OCI-LY1 (cell line): ENCODE data around the gene RTL9.
A peak's percentile ranks its signal among the peaks of the same experiment; 100 is the strongest.

Experiments used
- H2AFZ ChIP-seq: fragments of 200-600 bp; sonication (generic), shearing (Covaris generic); 2 replicates; pipeline ENCODE4 v1.6.0; 2014; ENCODE audit warnings: antibody characterized with exemption, mild to moderate bottlenecking, low read length
- H3F3A ChIP-seq: fragments of 200-600 bp; sonication (generic), shearing (Covaris generic); 2 replicates; pipeline ENCODE4 v1.6.0; 2014; ENCODE audit warnings: mild to moderate bottlenecking, antibody characterized with exemption, low read length, moderate library complexity; ENCODE audit not compliant: insufficient read depth
- H3K27ac ChIP-seq: fragments of 200-600 bp; sonication (generic); 2 replicates; pipeline ENCODE4 v1.5.1; 2014; ENCODE audit warnings: low read length, mixed run types, mild to moderate bottlenecking, low read depth; ENCODE audit not compliant: poor library complexity, severe bottlenecking
- H3K27me3 ChIP-seq: fragments of 200-600 bp; sonication (generic); 2 replicates; pipeline ENCODE4 v1.6.0; 2014; ENCODE audit warnings: antibody characterized with exemption, mild to moderate bottlenecking, low read length, moderate library complexity; ENCODE audit not compliant: insufficient read depth
- H3K36me3 ChIP-seq: fragments of 200-600 bp; sonication (generic); 2 replicates; pipeline ENCODE4 v1.6.1; 2014; ENCODE audit warnings: mild to moderate bottlenecking, antibody characterized with exemption, low read length, moderate library complexity, mixed read lengths; ENCODE audit not compliant: insufficient read depth
- H3K4me1 ChIP-seq: fragments of 200-600 bp; sonication (generic); 2 replicates; pipeline ENCODE4 v1.5.1; 2014; ENCODE audit warnings: mild to moderate bottlenecking, low read length, moderate library complexity; ENCODE audit not compliant: insufficient read depth, severe bottlenecking
- H3K4me2 ChIP-seq: fragments of 200-600 bp; sonication (generic), shearing (Covaris generic); 2 replicates; pipeline ENCODE4 v1.6.1; 2014; ENCODE audit warnings: low read length
- H3K4me3 ChIP-seq: fragments of 200-600 bp; sonication (generic); 2 replicates; pipeline ENCODE4 v1.5.1; 2014; ENCODE audit warnings: low read length, low read depth, mild to moderate bottlenecking, mixed read lengths; ENCODE audit not compliant: poor library complexity, severe bottlenecking
- H3K79me2 ChIP-seq: fragments of 200-600 bp; shearing (Covaris generic); 2 replicates; pipeline ENCODE4 v1.6.1; 2016; ENCODE audit warnings: mixed run types, low read length, mixed read lengths; ENCODE audit not compliant: insufficient read depth
- H3K9ac ChIP-seq: fragments of 200-600 bp; sonication (generic), shearing (Covaris generic); 2 replicates; pipeline ENCODE4 v1.6.1; 2014; ENCODE audit warnings: mild to moderate bottlenecking, low read length, mixed read lengths
- H3K9me2 ChIP-seq: fragments of 200-600 bp; sonication (generic), shearing (Covaris generic); 2 replicates; pipeline ENCODE4 v1.6.1; 2014; ENCODE audit warnings: low read depth, mild to moderate bottlenecking, low read length, mixed read lengths
- H3K9me3 ChIP-seq: fragments of 200-600 bp; shearing (Covaris generic); 2 replicates; pipeline ENCODE4 v1.6.1; 2014; ENCODE audit warnings: low read length, mixed read lengths
- H4K20me1 ChIP-seq: fragments of 200-600 bp; sonication (generic), shearing (Covaris generic); 2 replicates; pipeline ENCODE4 v1.6.0; 2016; ENCODE audit warnings: mild to moderate bottlenecking, low read length; ENCODE audit not compliant: insufficient read depth
- CTCF ChIP-seq: fragments of 200-600 bp; sonication (generic), shearing (Covaris generic); IDR thresholded peaks from 2 replicates; pipeline ENCODE4 v1.5.1; 2017; ENCODE audit warnings: mild to moderate bottlenecking, antibody characterized with exemption, low read length, moderate library complexity, mixed read lengths
- EZH2 ChIP-seq: fragments of 200-600 bp; sonication (generic), shearing (Covaris generic); IDR thresholded peaks from 2 replicates; pipeline ENCODE4 v1.8.0; 2017; ENCODE audit warnings: borderline replicate concordance, mixed run types, mild to moderate bottlenecking, antibody characterized with exemption, low read length, moderate library complexity, mixed read lengths

The RTL9 gene

GRCh38 chrX:110311437-110312230 is 47.0 kb upstream of the RTL9 start:
- Histone ChIP-seq H2AFZ (no peak overlapping the region), H3K9me3 (no peaks in the 10 kb centered on the region), H3K79me2 (peaks cover 70% of the 10 kb centered on the region), H3K9me2 (no peaks in the 10 kb centered on the region), H3K9ac (no peak overlapping the region), H3K36me3 (no peaks in the 10 kb centered on the region), H3K4me1 (peaks cover 47% of the 10 kb centered on the region), H3K27me3 (no peaks in the 10 kb centered on the region), H4K20me1 (no peaks in the 10 kb centered on the region), H3F3A (no peaks in the 10 kb centered on the region), H3K27ac (peak overlapping the region; percentile 39), H3K4me3 (no peak overlapping the region), H3K4me2 (peak overlapping the region; percentile 51; the same call in 1 of the 2 replicates)
- TF ChIP-seq CTCF: no peak
- TF ChIP-seq EZH2: no peak

- no peak overlapping the region for H3K27ac ChIP-seq
- H3K4me2 ChIP-seq: peak overlapping the region; percentile 86
- no peaks in the 10 kb centered on the region for H3F3A ChIP-seq
- H3K9ac ChIP-seq: peak overlapping the region; percentile 96; the same call in 1 of the 2 replicates
- H4K20me1 ChIP-seq: no peaks in the 10 kb centered on the region
- peaks cover 62% of the 10 kb centered on the region for H3K79me2 ChIP-seq
- H3K9me2 ChIP-seq: no peaks in the 10 kb centered on the region
- H3K36me3 ChIP-seq: no peaks in the 10 kb centered on the region
- no peak overlapping the region for H2AFZ ChIP-seq
- peak overlapping the region; percentile 98 for H3K4me3 ChIP-seq
- H3K4me1 ChIP-seq: peaks cover 43% of the 10 kb centered on the region
- no peaks in the 10 kb centered on the region for H3K9me3 ChIP-seq
- TF ChIP-seq CTCF: no peak
- H3K27me3 ChIP-seq: no peaks in the 10 kb centered on the region
These were observed 43.1 kb upstream of the RTL9 start for GRCh38 chrX:110315551-110315950.

- H3K27me3 ChIP-seq: no peaks in the 10 kb centered on the region
- H3K9ac ChIP-seq: peak overlapping the region; percentile 96
- TF ChIP-seq EZH2 (no peak), CTCF (no peak)
- H2AFZ ChIP-seq: no peak overlapping the region
- no peaks in the 10 kb centered on the region for H3K9me3 ChIP-seq
- H3F3A ChIP-seq: no peaks in the 10 kb centered on the region
- no peaks in the 10 kb centered on the region for H4K20me1 ChIP-seq
- no peaks in the 10 kb centered on the region for H3K9me2 ChIP-seq
- peak overlapping the region; percentile 86 for H3K4me2 ChIP-seq
- peaks cover 42% of the 10 kb centered on the region for H3K4me1 ChIP-seq
- peaks cover 56% of the 10 kb centered on the region for H3K79me2 ChIP-seq
- no peak overlapping the region for H3K27ac ChIP-seq
- peak overlapping the region; percentile 98 for H3K4me3 ChIP-seq
- H3K36me3 ChIP-seq: no peaks in the 10 kb centered on the region
These were observed 42.1 kb upstream of the RTL9 start for GRCh38 chrX:110316351-110317060.
